Hypothalamus (tissue), 51 donors: ENCODE data around the gene IBA57.
"Not testable (repeated sequence)": the region's sequence is repeated elsewhere in the genome, so short reads cannot be mapped to it uniquely, and the experiment has no call there.

ENCODE experiments used
- DNase-seq, 51 donors: peaks; one replicate each; lab custom pipeline; 2025; lab: John Stamatoyannopoulos, UW

IBA57 gene

DNA sequence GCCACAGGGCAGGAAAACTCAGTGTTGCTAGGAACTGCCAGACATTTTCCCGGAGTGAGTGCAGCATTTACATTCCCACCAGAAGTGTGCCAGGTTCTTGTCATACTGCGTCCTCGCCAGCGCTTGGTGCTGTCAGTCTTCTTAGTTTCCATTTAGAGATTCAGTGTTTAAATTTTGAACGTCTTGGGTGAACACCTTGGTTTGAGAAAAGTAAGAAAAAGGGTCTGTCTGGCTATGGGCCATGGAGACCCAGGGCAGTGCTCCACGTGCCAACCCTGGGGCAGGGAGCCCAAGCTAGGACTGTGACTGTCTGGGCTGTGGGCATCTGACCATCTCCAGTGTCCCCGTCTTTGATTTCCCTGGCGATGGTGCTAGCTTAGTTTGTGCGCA is 16.0 kb downstream of the IBA57 start:
- DNase-seq: no peak

DNA sequence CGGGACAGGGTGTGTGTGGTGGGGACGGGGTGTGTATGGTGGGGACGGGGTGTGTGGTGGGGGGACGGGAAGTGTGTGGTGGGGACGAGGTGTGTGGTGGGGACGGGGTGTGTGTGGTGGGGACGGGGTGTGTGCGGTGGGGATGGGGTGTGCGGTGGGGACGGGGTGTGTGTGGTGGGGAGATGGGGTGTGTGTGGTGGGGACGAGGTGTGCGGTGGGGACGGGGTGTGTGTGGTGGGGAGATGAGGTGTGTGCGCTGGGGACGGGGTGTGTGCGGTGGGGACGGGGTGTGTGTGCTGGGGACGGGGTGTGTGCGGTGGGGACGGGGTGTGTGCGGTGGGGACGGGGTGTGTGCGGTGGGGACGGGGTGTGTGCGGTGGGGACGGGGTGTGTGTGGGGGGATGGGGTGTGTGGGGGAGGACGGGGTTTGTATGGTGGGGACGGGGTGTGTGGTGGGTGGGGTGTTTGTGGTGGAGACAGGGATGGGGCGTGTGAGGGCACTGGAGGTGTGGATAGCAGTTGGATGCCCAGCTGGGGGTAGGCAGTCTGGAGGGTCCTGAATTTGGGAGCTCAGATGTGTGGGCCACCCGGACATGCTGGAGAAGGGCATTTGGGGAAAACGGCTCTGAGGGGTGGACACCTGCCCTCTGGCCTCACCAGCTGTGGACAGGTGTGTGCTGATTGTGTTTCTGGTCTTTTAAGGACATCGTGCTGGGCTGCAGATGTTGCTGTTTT is 16.9 kb downstream of the IBA57 start:
- no peak for DNase-seq

DNA sequence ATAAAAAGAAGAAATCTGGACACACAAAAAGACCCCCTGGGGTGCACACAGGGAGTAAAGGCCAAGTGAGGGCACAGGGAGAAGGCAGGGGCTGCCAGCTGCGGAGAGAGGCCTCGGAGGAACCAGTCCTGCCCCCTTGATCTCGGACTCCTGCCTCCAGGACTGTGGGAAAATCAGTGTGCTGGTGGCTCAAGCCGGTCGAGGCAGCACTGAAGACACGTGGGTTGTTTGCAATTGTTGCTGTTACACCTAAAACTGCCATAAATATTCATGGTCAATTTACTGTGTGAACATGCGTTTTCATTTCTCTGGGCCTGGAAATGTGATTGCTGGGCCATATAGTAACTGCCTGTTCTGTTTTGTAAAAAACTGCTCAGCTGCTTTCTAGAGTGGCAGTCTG is 18.5 kb downstream of the IBA57 start:
- no peak for DNase-seq

DNA sequence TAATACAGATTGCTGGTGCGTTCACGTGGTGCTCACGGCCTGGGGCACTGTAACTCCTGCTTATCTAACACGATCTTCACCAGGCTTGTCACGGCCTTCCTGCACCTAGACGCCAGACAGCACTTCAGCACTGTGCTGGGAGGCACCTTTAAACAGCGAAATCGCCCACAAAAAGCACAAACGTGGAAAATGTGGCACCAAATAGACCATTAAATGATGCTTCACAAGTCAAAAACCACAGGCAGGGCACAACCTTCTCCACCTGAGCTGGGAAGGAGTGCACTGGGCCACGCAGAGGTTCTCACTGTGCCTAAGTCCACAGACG is 20.0 kb downstream of the IBA57 start:
- no peak for DNase-seq

DNA sequence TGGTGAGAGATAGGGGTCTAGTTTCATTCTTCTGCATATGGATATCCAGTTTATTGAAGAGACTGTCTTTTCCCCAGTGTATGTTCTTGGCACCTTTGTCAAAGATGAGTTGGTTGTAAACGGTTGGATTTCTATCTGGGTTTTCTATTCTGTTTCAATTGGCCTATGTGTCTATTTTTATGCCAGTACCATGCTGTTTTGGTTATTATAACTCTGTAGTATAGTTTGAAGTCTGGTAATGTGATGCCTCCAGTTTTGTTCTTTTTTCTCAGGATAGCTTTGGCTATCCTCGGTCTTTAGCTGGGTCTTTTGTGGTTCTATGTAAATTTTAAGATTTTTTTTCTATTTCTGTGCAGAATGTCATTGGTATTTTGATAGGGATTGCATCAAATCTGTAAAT is 22.6 kb downstream of the IBA57 start:
- DNase-seq: not testable (repeated sequence)

DNA sequence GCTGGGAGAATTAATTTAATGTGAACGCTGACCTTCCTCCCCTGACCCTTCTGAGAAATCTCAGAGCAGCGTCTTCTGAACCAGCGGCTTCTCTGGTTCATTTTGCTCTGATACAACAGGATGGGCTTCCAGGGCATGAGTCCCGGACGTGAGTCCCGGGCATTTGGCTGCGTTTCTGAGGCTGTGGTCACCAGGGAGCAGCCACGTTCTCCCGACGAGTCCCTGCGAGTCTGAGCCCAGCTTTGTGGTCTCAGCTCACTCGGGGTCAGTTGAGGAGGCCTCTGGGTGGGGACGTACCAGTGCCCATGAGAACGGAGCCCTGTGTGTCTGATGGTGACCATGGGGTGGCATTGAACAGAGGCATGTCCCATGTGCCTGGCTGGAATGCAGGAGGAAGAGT is 24.6 kb downstream of the IBA57 start:
- DNase-seq: no peak

DNA sequence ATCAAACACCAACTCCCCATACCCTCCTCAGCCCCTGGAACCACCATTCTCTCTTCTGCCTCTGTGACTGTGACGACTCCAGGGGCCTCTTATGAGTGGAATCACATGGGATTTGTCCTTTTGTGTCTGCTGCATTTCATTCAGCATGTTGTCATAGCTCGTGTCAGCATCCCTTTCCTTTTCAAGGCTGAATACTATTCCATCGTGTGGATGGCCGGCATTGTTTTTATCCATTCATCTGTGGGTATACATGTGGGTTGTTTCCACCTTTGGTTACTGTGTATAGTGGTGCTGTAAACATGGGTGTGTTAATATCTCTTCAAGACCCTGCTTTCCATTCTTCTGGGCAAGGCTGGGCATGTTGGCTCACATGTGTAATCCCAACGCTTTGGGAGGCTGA is 25.2 kb downstream of the IBA57 start:
- no peak for DNase-seq

DNA sequence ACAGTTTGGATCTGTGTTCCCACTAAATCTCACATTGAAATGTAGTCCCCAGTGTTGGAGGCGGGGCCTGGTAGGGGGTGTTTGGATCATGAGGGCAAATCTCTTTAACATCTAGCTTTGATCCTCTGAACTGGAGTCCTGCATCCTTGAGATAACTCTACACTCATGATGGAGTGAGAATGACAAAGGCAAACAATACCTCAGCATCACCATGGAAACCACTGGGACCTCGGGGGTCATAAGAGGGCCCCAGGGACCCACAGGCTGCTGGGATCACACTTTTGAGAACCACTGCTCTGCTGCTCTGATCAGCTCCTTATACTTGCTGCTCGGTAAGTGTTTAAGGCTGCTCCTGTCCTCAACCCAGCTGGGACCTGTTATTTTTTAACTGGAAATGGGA is 28.8 kb downstream of the IBA57 start:
- DNase-seq: no peak

DNA sequence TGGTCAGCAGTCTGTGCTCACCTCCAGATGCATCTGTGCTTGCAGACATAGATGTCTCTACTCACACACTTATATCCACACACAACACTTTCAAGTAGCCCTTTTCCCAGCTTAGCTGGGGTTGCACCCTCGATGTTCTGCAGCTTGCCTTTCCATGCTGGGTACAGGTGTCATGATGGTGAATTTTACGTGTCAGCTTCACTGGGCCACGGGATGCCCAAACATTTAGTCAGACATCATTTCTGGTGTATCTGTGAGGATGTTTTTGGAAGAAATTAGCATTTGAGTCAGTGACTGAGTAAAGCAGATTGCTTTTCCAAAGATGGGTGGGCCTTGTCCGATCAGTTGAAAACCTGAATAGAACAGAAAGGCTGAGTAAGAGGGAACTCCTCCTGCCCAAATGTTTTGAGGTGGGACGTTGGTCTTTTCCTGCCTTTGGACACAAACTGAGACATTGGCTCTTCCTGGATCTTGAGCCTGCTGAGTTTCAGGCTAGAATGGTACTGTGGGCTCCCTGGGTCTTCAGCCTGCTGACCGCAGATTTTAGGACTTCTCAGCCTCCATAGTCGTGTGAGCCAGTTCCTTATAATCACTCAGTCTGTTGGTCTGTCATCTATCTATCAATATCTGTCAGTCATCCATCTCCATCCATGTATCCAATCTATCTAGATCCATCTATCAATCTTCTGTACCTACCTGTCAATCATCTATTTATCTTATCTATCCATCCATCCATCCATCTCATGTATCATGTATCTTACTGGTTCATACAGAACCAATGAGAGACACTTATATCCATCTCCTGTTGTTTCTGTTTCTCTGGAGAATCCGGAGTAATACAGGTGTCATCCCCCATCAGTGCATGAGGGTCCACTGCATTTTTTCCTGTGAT is 29.6 kb downstream of the IBA57 start:
- no peak for DNase-seq

DNA sequence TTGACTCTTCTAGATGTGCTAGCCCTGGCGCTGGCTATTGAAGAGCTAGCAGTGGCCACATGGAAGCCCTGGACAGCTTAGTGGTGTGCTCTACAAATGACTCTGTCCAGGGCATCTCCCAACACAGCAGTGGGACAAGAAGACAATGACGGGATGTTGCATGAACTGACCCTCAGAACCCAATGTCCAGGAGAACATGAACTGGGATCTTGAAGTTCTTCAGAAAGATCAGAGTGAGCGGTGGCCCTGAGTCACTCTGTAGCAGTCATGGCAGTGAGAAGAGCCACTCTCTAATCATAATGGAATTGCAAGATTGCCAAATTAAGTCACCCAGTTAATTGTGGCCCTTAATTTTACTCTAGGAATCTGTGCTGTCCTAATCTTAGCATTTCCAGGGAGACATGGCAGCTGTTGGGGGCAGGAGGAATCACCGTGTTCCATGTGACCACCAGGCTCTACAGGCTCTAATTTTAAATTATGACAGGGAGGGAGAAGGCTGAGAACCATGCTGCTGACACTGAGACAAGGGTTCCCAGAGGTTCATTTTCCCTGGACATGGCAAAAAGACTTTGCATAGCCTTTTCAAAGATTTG is 32.0 kb downstream of the IBA57 start:
- DNase-seq: no peak

DNA sequence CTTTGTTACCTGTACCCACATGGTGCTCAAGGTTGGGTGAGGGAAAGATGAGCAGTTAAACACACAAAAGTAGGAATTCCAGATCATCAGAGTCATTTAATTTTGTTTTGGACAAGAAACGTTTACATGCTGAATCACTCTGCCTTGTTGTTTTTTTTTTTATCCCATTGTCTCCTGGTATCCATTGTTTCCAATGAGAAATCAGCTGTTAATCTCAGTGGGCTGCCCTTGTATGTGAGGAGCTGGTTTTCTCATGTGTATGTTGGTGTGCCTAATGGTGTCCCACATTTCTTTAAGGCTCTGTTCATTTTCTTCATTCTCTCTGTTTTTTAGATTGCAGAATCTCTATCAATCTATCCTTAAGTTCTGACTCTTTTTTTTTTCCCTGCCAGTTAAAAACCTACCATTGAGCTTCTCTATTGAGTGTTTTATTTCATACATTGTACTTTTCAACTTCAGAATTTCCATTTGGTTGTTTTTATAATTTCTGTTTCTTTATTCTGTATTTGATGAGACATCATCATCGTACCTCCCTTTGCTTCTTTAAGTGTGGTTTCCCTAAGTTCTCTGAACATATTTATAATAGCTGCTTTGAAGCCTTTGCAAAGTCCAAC is 33.5 kb downstream of the IBA57 start:
- no peak for DNase-seq

DNA sequence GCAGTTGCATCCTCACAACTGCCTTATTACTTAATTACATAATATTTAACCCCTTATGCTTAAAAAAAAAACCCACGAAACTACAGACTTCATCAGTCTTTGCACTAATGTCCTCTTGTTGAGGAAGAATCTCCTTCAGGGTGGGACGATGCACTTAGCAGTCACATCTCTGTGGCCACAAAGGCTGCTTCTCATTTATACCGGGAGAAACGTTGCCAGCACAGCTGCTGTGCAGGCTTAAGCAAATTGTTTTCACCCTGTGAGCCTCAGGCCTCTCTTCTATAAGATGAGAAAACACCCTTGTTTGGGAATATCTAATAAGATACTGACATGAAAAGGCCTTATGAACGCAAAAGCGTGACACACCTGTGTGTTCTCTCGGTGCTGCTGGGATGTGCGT is 39.4 kb downstream of the IBA57 start:
- no peak for DNase-seq

DNA sequence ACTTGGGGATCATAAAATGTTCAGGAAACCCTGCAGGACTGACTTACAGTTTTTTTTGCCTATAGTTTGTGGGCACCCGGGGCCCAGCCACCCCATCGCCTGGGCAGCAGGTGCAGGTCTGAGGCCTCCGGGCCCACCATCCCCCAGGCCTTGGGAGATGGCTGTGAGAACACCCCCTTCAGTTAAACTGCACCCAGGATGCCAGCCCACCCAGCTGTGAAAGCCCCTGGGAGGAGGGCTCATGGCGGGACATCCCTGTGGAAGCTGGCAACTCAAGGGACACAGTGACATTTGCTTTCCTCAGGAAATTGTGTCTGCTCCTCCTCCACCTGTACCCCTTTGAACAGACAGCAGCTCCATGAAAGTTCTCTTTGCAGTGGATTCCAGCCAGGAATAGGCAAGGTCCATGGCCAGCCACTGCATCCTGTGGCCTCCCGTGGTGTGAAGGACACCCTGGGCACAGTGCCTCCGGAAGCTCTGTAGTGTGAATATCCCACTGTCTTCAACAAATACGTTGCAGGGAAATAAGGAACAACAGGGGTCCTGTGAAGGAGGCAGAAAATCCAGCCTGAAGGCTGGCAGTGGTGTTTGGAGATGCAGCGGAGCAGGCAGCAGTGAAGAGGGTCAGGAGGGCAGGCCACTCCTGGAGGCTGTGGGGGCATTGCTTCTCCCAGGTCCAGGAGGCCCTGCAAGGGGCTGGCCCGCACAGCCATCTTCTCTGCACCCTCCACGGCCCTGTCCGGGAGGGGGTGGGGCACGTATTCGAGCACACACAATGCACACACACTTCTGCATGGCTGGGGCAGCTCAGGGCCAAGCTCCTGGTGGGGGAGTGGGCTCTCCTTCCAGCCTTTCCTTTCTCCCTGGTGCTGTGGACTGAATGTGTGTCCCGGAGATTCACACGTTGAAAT is 40.2 kb downstream of the IBA57 start:
- no peak for DNase-seq

DNA sequence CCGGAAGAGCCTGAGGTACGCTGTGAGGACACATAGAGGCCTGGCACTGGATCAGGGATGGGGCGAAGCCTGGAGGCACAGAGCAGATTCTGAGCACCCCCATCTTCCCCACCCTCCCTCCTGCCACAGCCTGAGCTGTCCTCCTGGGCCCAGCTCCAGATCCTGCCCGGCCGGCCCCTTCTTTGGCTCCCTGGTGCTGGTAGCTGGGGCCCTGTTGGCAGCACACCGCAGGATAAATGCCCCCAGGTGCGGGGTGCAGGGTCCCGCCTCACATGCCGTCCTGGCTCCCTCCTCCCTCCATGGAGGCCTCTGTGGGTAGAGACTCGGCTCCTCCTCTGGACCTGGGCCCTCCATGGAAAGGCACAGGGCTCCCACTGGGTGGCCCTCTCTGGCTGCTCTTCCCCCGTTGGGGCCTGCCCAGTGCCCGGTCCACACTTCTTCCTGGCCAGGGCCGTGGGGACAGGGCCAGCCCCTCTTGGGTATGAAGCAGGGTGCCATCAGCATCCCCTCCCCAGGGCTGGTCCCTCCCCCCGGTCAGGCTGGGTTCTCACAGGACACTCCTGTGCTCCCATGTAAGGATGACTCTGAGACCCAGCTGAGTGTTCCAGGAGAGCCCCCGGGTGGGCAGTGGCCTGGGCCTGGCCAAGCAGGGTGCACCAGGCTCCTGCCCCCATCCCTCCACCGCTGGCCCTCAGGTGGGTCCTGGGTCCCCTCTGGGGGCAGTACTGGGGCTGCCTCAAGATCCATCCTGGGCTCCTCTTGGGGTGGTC is 41.2 kb downstream of the IBA57 start:
- DNase-seq: no peak

DNA sequence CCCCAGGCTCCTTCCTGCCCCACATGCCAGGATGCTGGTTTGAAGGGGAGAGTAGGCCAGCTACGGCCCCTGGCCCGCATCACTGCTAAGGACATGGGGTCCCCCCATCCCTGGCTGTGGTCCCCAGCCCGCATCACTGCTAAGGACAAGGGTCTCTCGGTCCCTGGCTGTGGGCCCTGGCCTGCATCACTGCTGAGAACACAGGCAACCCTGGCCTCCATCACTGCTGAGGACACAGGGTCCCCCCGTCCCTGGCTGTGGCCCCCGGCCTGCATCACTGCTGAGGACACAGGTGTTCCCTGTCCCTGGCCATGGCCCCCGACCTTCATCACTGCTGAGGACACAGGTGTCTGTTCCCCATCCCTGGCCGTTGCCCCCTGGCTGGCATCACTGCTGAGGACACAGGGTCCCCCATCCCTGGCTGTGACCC is 41.8 kb downstream of the IBA57 start:
- DNase-seq: no peak

DNA sequence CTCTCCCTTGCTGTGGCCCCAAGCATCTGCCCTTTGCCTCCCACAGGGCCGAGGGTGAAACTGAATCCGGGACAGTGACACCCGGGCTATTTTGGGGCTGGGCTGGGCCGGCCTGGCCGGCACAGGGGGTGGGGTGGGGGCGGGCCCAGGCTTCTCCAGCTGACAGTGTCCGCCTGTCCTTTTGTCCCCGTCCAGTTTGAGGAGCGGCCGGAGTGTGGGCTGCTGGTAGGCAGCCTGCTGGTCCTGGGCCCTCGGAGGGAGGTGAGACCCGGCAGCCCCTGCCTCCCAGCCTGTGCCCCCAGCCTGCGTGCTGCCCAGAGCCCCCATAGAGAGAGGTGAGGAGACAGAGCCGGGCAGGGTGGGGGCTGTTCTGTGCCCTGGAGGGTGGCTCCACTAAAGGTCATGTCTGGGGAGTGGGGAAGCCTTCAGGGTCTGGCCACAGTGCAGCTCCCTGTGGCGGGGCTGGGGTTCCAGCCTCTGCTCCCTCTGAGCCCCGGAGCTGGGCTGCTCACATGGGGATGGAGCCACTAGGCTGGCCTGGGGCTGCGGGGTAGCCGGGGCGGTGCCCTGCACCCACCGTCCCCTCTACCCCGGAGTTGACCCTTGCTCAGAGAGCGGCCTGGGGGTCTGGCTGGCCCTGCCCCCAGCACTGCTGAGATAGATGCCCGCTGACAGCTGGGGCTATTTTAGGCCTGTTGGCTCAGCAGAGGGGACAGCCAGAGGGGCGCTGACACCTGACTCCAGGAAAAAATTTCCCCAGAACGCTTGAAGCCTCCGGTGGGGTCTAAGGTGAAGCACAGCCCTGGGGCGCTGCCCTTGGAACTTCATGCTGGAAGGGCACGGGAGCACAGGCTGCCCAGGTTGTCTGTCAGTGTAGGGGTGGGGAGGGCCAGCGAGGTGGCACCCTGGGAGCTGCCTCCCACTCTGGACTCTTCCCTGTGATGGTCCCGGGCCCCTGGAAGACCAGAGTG is 42.5 kb downstream of the IBA57 start, which contains the start of gene OBSCN:
Gene OBSCN (plus strand): TSS at position 194 of the 971 bp plus-strand sequence. CDS start 3,740 bp downstream, outside the sequence.
- no peak for DNase-seq

DNA sequence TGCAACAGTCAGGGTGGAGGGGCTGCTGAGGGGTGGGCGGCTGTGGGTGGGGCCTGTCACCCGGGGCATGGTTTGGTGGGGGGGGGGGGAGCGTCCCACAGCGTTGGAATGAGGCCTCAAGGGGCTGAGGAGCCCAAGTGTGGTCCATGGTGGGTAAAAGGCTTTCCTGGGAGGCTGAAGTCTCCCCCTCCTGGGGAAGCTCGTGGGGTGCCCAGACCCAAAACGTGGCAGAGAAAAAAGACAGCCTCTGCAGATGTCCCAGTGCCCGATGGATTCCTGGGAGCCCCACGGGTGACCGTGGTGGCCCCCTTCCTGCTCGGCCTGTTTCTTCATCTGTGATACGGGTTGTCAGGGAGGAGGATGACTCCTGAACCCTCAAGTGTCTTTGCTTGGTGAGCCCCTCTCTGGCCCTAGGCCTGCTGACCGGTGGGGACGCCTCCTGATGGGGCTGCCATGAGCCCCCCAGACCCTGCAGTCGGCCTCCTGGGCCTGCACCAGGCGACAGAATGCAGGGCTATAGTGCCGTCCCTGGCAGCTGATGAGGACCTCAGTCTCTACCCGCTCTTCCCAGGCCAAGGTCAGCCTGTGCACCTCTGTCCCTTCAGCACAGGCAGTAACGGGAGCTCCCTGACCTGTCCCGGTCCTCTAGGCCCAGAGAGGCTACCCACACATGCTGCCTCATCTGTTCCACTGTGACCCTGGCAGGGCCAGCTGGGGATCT is 43.4 kb downstream of the IBA57 start:
- DNase-seq: no peak

DNA sequence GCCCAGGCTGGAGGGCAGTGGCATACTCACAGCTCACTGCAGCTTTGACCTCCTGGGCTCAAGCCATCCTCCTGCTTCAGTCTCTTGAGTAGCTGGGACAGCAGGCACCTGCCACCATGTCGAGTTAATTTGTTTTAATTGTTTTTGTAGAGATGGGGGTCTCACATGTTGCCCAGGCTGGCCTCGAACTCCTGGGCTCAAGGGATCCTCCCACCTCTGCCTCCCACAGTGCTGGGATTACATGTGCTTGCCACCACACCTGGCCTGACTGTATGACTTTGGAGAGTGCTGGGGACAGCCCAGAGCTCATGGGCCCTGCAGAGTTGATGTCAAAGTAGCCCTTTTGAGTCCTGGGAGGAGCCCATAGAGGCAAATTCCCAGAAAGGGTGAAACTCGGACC is 44.1 kb downstream of the IBA57 start:
- no peak for DNase-seq
